ENCODE data around the gene CCDC33.

The CCDC33 gene

GRCh38 chr15:74220475-74221248 is 15.5 kb upstream of the CCDC33 start (continued):
- TF ChIP-seq PPARA (CRISPR knock-in tag; IDR thresholded peaks at IDR 0.05; ENCODE audit: borderline replicate concordance) (no peak), SNAI2 (CRISPR knock-in tag; IDR thresholded peaks at IDR 0.05) (no peak), BACH2 (CRISPR knock-in tag; IDR thresholded peaks at IDR 0.05; ENCODE audit: borderline replicate concordance) (no peak), CSRNP3 (CRISPR knock-in tag; IDR thresholded peaks at IDR 0.05) (no peak)

GRCh38 chr15:74221399-74222239 is 14.5 kb upstream of the CCDC33 start:
- ATAC-seq: peak; percentile 2; the same call in 1 of the 3 replicates
- no peak for TF ChIP-seq ZNF565 (CRISPR knock-in tag; conservative IDR thresholded peaks at IDR 0.05; ENCODE audit: low read depth)

- TF ChIP-seq POU6F1 (CRISPR knock-in tag; IDR thresholded peaks at IDR 0.05; ENCODE audit: borderline replicate concordance, low read depth) (no peak), TOX (CRISPR knock-in tag; IDR thresholded peaks at IDR 0.05; ENCODE audit: borderline replicate concordance) (no peak), CSRNP3 (CRISPR knock-in tag; IDR thresholded peaks at IDR 0.05) (no peak), ZNF565 (CRISPR knock-in tag; conservative IDR thresholded peaks at IDR 0.05; ENCODE audit: low read depth) (no peak), ESRRG (CRISPR knock-in tag; IDR thresholded peaks at IDR 0.05) (no peak), ZFP30 (CRISPR knock-in tag; IDR thresholded peaks at IDR 0.05) (no peak), CREB5 (CRISPR knock-in tag; IDR thresholded peaks at IDR 0.05; ENCODE audit: low read depth) (no peak), OSR1 (CRISPR knock-in tag; IDR thresholded peaks at IDR 0.05) (no peak), ZNF70 (CRISPR knock-in tag; IDR thresholded peaks at IDR 0.05) (no peak), BACH2 (CRISPR knock-in tag; IDR thresholded peaks at IDR 0.05; ENCODE audit: borderline replicate concordance) (no peak), CSDC2 (CRISPR knock-in tag; IDR thresholded peaks at IDR 0.05) (no peak), RARB (CRISPR knock-in tag; IDR thresholded peaks at IDR 0.05) (no peak), PATZ1 (CRISPR knock-in tag; IDR thresholded peaks at IDR 0.05; ENCODE audit: borderline replicate concordance) (no peak), ARNTL (CRISPR knock-in tag; IDR thresholded peaks at IDR 0.05; ENCODE audit: borderline replicate concordance, low read depth) (no peak), ZFP3 (CRISPR knock-in tag; IDR thresholded peaks at IDR 0.05) (no peak), PPARA (CRISPR knock-in tag; IDR thresholded peaks at IDR 0.05; ENCODE audit: borderline replicate concordance) (no peak), TSHZ2 (CRISPR knock-in tag; IDR thresholded peaks at IDR 0.05) (no peak), ZC3H10 (CRISPR knock-in tag; IDR thresholded peaks at IDR 0.05) (no peak)
- no peak for ATAC-seq
Observed at GRCh38 chr15:74222240-74223119, 13.6 kb upstream of the CCDC33 start.

Data from SK-N-SH treated with all-trans-retinoic acid at 6 μM for 48 hours (cell line).